Measurements from ENCODE around the gene VPS8. TPM values are rescaled to one million over a fixed set of nuclear protein-coding genes. Genes with fewer than 3 reads are reported as not detected.
"Not testable (repeated sequence)": the region's sequence is repeated elsewhere in the genome, so short reads cannot be mapped to it uniquely, and the experiment has no call there.

The VPS8 gene
- total RNA-seq, 1 donor from 2014 or later = 48.3 TPM

DNA sequence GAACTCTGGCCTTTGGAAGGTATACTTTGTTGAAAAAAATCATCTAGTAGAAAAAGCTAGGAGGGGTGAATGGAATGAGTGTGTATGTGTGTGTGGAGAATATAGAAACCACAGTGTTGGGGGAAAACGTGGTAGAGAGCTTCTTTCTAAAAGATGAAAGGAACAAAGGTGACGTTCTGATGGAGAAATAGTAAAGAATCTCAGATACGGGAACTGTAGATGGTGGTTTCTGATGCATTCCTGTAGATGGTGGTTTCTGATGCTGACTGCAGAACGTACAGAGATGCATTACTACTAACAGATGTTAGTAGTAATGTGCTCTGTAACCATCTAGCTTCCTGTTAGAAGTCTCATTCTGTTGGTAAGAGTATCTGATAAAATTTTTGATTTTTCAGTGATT is 60.2 kb downstream of the VPS8 start:
- no peak for DNase-seq (ENCODE audit: low spot score)

DNA sequence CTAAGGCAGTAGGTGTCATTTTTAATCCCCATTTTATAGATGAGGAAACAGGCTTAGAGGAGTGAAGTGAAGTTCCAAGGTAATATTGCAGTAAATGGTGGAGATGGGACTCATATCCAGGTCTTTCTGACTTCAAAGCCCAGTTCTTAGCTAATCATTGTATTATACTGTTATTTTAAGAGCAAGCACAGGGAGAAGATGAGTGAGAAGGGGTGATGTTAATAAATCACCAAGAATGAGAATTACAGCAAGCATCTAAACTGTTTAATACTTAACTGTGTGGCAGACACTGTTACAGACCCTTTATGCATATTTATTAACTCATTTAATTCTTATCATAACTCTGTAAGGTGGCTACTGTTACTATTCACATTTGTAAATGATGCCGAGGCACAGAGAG is 61.2 kb downstream of the VPS8 start:
- no peak for DNase-seq (ENCODE audit: low spot score)

DNA sequence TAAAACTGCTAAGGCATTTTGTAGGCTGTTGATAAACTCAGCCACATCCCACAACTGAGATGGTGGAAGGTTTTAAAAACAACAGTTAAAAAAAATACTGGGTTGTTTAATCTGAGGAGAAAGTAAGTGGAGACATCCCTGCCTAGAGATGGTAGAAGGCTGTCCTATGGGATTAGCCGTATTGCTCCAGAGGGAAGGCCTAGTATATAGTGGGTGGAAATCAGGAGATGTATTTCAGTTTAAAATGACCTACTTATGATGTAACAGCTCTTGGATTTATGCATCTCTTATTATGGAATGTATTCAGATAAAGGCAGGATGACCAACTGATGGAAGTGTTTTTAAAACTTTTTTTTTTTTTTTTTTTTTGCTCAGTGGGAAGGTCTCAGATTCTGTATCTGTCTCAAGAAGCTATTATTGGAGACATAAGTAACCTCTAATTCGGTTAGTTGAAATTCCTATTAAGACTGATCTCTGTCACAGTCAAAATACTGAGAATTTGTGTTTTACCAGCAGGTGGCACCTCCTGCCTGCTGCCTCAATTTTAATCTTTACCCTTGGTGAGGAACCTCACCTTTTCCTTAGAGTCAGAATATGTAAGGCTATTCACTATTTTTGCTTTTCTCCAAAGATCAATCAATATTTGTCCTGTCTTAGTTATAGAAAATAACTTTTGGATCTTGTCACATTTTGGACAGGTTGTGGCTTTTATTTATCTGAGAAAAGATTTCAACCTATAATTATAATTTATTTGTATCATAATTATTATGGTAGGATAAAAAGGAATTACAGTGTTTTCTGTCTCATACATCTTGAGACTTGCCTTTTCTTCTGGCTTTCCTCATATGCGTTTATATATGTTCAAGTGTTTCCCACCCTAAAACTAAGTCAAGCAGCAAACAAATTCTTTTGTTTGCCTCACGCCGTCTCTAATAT is 63.0 kb downstream of the VPS8 start:
- peak; percentile 12 for DNase-seq (ENCODE audit: low spot score)

DNA sequence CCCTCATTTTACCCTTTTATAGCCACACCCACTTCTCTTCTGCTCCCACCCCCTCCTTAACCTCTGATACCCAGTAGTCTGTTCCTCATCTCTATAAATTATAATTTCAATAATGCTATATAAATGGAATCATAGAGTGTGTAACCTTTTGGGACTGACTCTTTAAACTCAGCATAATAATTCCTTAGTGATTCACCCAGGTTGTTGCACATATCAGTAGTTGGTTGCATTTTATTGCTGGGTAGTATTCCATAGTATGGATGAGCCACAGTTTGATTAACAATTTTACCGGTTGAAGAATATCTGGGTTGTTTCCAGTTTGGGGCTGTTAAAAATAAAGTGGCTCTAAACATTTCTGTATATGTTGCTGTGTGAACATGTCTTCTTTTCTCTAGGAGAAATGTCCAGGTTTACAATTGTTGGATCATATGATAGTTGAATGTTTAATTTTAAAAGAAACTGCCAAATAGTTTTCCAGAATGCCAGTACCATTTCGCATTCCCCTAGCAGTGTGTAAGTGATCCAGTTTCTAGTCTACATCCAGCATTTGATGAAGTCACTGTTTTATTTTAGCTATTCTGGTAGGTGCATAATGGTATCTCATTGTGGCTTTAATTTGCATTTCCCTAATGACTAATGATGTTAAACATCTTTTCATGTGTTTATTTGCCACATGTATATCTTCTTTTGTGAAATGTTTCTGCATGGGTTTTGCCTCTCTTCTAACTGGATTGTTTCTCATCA is 68.5 kb downstream of the VPS8 start:
- DNase-seq (ENCODE audit: low spot score) = no peak

DNA sequence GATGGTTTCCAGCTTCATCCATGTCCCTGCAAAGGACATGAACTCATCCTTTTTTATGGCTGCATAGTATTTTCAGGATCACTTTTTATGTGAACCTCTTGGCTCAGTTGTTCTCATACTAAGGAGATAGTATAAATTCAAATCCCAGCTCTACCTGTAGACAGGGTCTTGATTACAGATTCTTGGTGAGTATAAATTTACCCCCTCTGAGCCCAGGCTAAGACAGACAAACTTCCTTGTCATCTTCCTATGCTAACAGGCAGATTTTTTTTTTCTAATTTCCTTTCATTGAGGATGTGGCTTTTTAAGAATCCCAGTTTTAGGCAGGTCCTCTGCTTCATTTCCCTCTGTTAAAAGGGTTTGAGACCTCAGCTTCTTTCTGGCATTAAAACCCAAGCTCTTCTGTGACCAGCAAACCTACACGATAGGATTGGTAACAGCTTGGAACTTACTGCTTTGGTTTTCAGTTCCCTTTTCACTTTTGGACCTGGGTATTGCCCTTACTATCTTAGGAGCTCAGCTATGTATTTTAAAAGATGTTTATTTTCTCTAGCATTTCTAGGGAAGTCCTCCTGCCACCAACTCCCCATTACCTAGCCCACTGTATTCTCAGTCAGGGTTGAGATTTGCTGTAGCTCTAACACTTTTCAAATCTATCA is 72.5 kb downstream of the VPS8 start:
- no peak for DNase-seq (ENCODE audit: low spot score)

DNA sequence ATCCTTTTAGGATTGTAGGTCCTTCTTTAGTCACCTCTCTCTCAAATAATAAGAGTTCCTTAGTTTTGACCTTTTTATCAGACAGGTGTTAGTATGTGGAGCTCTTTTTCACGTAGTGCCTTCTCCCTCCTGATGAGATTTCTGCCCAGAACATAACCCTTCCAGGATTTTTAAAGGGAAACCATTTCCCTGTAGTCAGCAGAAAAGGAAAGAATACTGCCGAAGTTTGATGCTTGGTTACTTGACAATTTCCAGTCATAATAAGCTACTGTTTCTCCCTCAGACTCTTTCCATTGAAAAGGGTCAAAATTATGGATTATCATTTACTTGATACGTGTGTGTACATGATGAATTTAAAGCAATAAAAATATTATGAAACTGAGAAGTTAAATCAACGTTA is 73.1 kb downstream of the VPS8 start:
- no peak for DNase-seq (ENCODE audit: low spot score)

DNA sequence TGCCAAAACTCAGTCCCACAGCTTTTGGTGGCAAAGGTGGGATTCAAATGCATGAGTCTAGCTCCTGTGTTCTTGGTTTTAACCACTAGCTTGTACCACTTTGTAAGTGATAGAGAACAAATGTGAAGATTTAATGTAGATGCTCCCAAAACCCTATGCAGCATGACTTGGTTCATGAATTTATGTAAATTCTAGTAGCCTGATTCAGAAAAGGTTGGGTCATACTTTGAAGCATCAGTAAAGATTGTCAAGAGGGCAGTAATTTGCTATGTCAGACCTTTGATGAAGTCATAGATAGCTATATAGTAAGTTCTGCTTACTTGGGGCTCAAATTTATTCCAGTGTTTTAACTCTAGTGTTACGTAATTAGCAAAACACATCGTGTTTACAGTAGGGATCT is 75.6 kb downstream of the VPS8 start:
- DNase-seq (ENCODE audit: low spot score) = no peak

DNA sequence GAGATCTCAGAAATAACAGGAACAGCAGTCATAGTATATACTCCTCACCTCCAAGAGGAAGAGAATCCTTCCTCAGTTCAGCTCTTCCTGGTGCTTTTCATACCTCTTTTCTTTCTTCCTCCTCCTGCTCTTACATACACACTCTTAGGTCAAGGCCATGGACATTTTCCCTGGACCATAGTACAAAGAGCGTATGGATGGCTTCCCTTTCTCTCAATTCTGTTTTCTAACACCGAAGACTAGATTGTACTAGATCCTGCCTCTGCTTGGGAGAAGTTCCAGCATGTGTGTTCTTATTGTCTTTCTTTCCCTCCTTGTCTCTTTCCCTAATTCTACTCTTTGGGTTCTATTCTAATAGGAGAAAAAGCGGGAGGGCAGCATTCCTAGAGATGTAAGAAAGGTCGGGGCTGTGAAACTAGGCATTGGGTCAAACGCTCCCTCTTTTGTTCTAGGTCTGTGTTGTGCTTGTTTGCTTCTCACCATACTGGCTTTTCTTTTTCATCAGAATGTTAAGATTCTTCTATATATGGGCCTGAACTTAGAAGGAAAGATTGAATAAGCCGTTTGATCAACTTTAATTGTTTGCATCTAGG is 77.4 kb downstream of the VPS8 start:
- DNase-seq (ENCODE audit: low spot score) = no peak

DNA sequence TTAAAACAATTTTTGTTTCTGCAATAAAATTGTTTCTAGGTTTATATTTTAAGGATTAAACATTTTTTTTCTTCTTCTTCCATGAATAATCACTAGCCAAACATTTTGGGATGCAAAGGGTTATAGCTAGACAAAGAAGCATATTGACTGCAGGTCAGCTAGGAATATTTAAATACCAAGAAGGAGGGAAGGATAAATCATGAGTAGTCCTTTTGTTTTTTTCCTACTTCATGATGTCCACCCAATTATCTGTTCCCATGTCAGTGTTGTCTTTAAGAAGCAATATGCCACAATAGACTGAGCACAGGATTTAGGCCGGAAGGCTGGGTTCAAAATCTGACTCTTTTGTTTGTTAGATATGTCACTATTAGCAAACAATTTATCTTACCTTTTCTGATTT is 82.1 kb downstream of the VPS8 start:
- no peak for DNase-seq (ENCODE audit: low spot score)

DNA sequence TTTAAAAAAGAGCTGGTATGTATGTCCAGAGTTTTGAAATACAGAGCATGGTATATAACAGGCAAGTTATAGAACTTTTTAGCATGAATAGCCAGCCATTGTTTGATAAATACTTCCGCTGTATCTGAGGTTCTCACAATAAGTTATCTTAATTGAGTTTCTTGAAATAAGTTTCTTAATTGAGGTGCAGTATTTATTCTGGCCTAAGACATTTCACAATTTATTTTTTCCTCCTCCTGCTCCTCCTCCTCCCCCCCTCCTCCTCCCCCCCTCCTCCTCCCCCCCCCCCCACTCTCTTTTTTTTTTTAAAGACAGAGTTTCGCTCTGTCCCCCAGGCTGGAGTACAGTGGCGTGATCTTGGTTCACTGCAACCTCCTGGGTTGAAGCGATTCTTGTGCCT is 83.4 kb downstream of the VPS8 start:
- no peak for DNase-seq (ENCODE audit: low spot score)

DNA sequence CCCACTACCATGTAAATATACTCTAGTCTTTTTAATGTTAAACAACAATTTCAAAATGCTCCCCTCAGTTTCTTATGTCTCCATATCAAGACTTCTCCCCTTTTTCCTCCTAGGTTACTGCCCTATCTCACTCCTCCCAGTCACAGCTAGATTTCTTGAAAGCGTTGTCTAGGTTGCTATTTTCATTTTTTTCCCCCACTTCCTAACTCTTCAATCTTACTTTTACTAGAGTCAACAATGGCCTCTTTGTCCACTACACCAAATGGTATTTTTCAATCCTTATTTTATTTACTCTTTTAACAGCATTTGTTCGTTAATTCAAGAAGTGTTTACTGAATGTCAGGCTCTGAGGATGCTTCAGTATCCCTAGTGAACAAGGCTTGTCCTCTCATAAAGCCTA is 84.4 kb downstream of the VPS8 start:
- DNase-seq (ENCODE audit: low spot score) = no peak

DNA sequence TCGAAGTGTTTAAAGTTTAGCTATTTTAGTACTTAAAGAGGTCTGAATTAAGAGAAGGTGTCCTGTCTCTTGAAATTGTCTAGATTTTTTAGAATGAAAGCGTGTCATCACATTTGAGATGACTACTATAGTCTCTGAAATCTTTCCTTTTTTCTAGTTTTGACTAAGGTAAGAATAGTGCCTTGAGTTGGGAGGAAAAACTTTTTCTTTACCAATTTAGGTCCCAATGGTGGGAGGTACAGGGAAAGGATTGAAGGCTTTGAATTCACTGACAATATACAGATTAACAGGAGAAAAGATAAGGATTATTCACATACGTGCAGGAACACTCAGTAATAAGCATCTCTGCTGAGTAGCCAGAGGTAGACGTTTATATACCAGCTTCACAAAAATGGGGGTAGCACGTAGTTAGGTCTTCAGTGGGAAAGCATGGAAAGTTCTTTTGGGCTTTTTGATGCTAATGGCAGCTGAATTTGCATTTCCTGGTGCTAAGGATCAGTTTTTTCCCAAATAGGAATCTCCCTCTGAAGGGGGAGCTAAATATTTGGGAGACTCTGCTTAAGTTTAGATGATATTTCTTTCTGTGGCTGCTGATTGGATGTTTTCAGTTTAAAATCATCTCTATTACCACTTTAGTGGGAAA is 88.1 kb downstream of the VPS8 start:
- DNase-seq (ENCODE audit: low spot score) = no peak

DNA sequence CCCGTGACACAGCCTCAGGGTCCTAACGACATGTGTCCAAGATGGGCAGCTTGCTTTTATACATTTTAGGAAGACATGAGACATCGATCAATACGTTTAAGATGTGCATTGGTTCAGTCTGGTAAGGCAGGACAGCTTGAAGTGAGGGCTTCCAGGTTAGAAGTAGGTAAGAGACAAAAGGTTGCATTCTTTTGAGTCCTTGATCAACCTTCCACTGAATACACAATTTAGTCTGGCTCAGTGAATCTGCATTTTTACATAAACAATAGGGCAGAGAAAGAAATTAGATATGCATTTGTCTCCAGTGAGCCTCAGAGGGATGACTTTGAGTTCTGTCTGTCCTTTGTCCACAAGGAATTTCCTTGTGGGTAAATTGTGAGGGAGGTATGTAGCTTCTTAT is 95.1 kb downstream of the VPS8 start:
- DNase-seq (ENCODE audit: low spot score) = not testable (repeated sequence)

DNA sequence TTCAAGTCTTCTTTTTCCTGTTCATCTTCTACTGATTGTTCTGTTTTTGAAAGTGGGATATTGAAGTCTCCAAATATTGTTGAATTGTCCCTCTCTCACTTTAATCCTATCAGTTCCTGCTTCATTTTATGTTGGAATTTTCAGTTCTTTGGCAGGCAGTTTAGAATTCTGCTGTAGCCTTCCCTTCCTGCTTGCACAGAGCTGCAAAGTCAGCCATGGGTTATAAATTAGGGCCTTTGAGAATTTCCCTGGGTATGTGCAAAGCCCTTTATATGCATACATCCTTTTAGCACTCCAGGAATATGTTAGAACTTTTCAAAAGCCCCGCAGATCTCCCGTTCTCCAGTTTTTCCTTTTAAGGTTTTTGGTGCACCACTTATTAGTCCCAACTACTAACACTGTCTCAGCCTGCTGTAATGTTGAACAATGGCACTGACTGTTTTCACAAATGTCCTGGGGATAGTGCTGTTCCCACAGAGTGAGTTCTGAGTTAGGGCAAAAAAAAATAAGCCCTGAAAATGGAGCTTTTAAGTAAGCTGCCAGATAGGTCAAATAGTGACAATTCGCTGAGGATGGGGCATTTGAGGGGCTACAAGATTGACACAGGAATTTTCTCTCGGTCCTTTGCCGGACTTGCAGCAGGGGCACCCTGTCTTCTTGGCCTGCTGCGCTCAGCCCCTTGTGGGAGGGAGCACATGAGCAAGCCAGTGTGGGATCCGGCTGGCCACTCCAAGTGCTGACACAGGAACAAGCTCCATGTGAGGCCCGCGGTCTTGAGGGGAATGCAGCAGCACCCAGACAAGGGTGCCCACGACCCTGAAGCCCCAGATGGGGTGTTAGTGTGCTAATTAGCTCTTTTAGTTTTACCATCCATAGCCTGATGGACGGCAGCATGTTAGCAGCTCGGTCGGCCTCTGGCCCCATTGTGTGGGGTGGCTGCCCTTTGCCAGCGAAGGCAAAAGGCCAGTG is 96.0 kb downstream of the VPS8 start:
- no peak for DNase-seq (ENCODE audit: low spot score)

DNA sequence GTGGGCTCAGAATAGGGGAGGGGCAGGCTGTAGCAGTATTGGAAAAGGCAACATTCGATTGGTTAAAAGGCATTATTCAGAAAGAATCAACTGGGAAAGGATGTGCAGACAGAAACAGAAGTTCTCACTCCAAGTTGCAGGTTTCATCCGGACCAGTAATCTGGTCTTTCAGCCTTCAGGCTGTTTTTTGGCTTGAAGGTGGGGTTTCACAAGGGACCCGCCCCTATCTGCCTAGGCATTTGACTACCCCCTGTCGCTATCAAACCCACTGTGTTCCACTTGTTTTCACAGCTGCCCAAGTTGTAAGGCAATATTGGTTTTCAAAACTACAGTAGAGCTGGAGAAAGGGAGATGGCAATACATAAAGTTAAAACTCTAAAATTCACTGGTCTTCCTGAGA is 96.9 kb downstream of the VPS8 start:
- no peak for DNase-seq (ENCODE audit: low spot score)

DNA sequence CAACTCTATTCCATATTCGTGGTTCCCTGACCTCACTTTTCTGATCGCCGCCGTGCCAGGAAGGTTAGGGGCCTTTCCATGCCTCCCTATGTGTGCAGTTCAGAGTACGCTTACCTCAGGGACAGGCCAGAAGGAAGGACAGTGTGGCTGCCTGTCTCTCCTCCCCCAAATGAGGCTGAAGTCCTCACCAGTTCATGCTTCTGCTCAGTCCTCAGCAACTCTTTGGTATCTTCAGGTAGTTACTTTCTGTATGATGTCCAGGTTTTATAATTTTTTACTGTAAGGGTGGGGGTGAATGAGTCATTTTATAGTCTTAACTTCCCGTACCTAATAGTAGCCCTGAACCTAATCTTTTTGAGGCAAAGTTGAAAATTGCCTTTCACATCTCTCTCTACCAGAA is 98.7 kb downstream of the VPS8 start:
- DNase-seq (ENCODE audit: low spot score) = no peak

DNA sequence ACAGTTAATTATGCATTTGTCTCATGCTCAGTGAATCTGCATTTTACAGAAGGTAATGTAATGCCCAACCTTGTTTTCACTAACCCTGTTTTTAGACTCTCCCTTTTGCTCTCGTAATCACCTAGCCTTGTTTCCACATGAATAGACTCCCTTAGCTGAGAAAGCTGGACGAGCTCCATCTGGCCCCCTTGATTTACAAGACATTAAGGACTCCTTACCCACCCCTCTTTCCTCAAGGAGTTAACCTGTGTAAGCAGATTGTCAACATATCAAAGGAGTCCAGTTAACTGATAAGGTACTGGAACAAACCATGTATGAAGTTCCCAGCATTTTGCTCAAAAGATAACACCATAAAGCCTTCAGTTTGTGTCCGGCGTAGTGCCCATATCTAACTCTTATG is 99.6 kb downstream of the VPS8 start:
- DNase-seq (ENCODE audit: low spot score) = no peak

DNA sequence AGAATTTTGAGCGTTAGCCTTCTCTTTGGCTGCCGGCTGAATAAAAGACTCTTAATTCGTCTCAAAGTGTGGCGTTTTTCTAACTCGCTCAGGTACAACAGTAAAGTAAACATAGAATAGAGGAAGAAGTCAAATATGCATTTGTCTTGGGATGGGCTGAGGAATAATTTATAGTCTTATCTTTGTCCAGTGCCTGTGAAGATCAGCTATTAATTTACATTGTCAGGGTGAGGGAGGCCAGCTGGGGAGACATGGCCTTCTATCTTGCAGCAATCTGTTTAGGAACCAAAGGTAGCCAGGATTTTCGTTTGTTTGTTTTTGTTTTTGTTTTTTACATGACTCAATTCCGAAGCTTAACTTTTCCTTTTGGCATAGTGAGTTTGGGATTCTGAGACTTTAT is 100.2 kb downstream of the VPS8 start:
- no peak for DNase-seq (ENCODE audit: low spot score)

DNA sequence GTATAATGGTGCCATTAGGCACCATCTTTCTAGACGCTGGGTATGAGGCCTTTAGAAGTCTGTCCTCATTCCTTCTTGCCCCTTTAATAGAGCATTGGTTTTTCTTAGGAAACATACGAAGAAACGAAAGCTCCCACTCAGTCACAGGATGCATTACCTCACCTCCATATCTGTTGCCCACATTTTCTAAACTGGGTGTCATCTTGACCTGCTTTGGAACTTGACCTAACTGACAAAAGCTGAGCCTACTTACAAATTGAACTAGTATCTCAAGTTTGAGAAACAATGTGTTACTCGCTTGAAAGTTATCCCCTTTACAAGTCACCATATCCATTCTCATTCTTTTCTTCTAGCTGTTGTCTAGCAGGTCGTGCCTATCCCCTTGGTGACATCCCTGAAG is 102.7 kb downstream of the VPS8 start:
- DNase-seq (ENCODE audit: low spot score) = no peak

DNA sequence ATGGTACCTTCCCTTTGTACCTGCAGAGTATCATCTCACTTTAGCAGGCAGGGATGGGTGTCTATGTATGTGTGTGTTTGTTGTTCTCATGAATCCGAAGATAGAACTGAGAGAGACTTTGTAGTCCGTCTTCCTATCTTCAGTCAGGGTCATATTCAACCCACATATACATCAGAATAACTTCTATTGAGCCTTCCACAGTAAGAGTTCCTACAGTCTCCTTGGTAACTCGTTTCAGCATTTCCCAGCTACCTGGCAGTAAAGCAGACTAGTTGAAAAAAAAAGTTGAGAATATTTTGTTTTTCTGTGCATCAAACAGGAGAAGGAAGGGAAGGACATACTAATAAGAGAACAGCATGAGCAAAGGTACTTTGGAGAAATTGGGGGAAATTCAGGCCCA is 106.8 kb downstream of the VPS8 start:
- DNase-seq (ENCODE audit: low spot score) = no peak

DNA sequence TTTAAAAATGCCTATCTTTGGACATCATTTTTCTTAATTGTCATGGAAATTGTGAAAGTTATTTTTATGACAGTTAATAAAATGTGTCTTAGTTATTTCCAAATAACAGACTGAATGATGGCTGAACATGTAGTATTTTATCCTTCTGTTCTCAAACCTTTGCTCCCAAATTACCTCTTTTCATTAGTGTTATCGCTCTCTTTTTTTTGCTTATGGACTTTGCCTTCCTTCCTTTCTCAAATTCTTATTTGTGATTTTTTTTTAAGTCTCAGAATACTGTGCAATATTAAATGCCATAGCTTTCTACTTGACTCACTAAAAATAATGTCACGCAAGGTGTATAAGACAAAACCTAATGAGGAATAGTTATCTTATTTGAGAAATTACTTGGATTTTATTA is 107.7 kb downstream of the VPS8 start:
- no peak for DNase-seq (ENCODE audit: low spot score)

Data from mucosa of gallbladder (tissue), 1 donor.